Right ventricle myocardium superior (tissue), 1 donor: ENCODE measurements around the gene PLEKHB1. TPM values are rescaled to one million over a fixed set of nuclear protein-coding genes. Genes with fewer than 3 reads are reported as not detected.
A peak's percentile ranks its signal among the peaks of the same experiment; 100 is the strongest.

Experiments used
- ATAC-seq: fragments of 200-7000 bp; cut with Tn5 transposase; one replicate; pipeline ENCODE4 v1.9.1; 2020; ENCODE audit warnings: mild to moderate bottlenecking; ENCODE audit not compliant: poor library complexity
- DNase-seq: peaks from one replicate; pipeline ENCODE4 v3.0.0-alpha.2; 2020
- intact Hi-C: fragments of 100-400 bp; cut with DNase I; formaldehyde crosslinking; loops from one replicate; pipeline ENCODE4 v1.11.2; 2022
- total RNA-seq: library from RNA; stranded (reverse); fragmentation: NEBNext Ultra II Directional; extraction: Animal tissue kit (Norgen Biotek cat#: 25700); gene quantifications from one replicate; pipeline ENCODE4 v1.2.1, GENCODE V29; 2021
- donor health status: DM: no; HTN: yes; CAD: no; lungs with severe emphysema.

The PLEKHB1 gene
- total RNA-seq, 1 donor from 2014 or later = 13.7 TPM

GRCh38 chr11:73645121-73645969 is 1.0 kb upstream of the PLEKHB1 start:
- no peak for DNase-seq
- ATAC-seq = no peak
- intact Hi-C loops = no loop called here

GRCh38 chr11:73647459-73648100 is 1.2 kb downstream of the PLEKHB1 start:
- ATAC-seq = peak; percentile 99
- DNase-seq = peak; percentile 93
- intact Hi-C loops = no loop called here

- ATAC-seq (no peak), DNase-seq (no peak)
- intact Hi-C loops = no loop called here
These were observed 1.7 kb downstream of the PLEKHB1 start for GRCh38 chr11:73648121-73648520.

- intact Hi-C loops = no loop called here
- no peak for ATAC-seq
- no peak for DNase-seq
These were observed 2.2 kb downstream of the PLEKHB1 start for GRCh38 chr11:73648571-73649046.

- DNase-seq = no peak
- ATAC-seq = no peak
- intact Hi-C loops = no loop called here
These were observed 2.8 kb downstream of the PLEKHB1 start for GRCh38 chr11:73649206-73649605.

GRCh38 chr11:73650400-73650799 is 4.0 kb downstream of the PLEKHB1 start:
- intact Hi-C loops = no loop called here
- no peak for DNase-seq
- no peak for ATAC-seq

GRCh38 chr11:73651252-73651651 is 4.9 kb downstream of the PLEKHB1 start:
- ATAC-seq (no peak), DNase-seq (no peak)
- intact Hi-C loops = no loop called here

GRCh38 chr11:73651661-73652045 is 5.3 kb downstream of the PLEKHB1 start:
- DNase-seq (no peak), ATAC-seq (no peak)
- intact Hi-C loops = loop anchor here (2.0 kb wide), 1 partner anchor 241 kb away; no protein-coding TSS in a partner anchor

GRCh38 chr11:73652046-73652730 is 5.8 kb downstream of the PLEKHB1 start:
- intact Hi-C loops = loop anchor here (2.0 kb wide), 1 partner anchor 241 kb away; no protein-coding TSS in a partner anchor
- no peak for DNase-seq
- no peak for ATAC-seq

- intact Hi-C loops = loop anchor here (2.0 kb wide), 1 partner anchor 242 kb away; no protein-coding TSS in a partner anchor
- ATAC-seq = no peak
- DNase-seq = no peak
These were observed 6.6 kb downstream of the PLEKHB1 start for GRCh38 chr11:73652856-73653559.

GRCh38 chr11:73653996-73654395 is 7.6 kb downstream of the PLEKHB1 start:
- intact Hi-C loops = loop anchor here (2.0 kb wide), 1 partner anchor 243 kb away; no protein-coding TSS in a partner anchor
- ATAC-seq (peak; percentile 51), DNase-seq (no peak)

- DNase-seq (no peak), ATAC-seq (no peak)
- intact Hi-C loops = no loop called here
These were observed 8.2 kb downstream of the PLEKHB1 start for GRCh38 chr11:73654482-73655021.

- DNase-seq (no peak), ATAC-seq (no peak)
- intact Hi-C loops = no loop called here
These were observed 9.3 kb downstream of the PLEKHB1 start for GRCh38 chr11:73655686-73656085.

GRCh38 chr11:73656985-73657384 is 10.6 kb downstream of the PLEKHB1 start:
- intact Hi-C loops = no loop called here
- ATAC-seq = no peak
- DNase-seq = no peak

GRCh38 chr11:73659961-73660360 is 13.6 kb downstream of the PLEKHB1 start:
- ATAC-seq (no peak), DNase-seq (no peak)
- intact Hi-C loops = loop anchor here (2.0 kb wide), 2 partner anchors 35 to 263 kb away; no protein-coding TSS in a partner anchor

GRCh38 chr11:73660497-73661034 is 14.2 kb downstream of the PLEKHB1 start:
- intact Hi-C loops = loop anchor here (2.0 kb wide), 2 partner anchors 36 to 264 kb away; no protein-coding TSS in a partner anchor
- peak; percentile 21 for ATAC-seq
- DNase-seq = no peak

- ATAC-seq (peak; percentile 98), DNase-seq (peak; percentile 94)
- intact Hi-C loops = loop anchor here (2.0 kb wide), 2 partner anchors 36 to 264 kb away; no protein-coding TSS in a partner anchor
These were observed 14.8 kb downstream of the PLEKHB1 start for GRCh38 chr11:73661035-73661628.
